ENCODE data around the gene EVI2A. TPM values are rescaled to one million over a fixed set of nuclear protein-coding genes. Genes with fewer than 3 reads are reported as not detected.
"Not testable (repeated sequence)": the region's sequence is repeated elsewhere in the genome, so short reads cannot be mapped to it uniquely, and the experiment has no call there.

EVI2A gene
- total RNA-seq, 2 experiments from 2014 or later, result 40.4 to 44.2 TPM

DNA sequence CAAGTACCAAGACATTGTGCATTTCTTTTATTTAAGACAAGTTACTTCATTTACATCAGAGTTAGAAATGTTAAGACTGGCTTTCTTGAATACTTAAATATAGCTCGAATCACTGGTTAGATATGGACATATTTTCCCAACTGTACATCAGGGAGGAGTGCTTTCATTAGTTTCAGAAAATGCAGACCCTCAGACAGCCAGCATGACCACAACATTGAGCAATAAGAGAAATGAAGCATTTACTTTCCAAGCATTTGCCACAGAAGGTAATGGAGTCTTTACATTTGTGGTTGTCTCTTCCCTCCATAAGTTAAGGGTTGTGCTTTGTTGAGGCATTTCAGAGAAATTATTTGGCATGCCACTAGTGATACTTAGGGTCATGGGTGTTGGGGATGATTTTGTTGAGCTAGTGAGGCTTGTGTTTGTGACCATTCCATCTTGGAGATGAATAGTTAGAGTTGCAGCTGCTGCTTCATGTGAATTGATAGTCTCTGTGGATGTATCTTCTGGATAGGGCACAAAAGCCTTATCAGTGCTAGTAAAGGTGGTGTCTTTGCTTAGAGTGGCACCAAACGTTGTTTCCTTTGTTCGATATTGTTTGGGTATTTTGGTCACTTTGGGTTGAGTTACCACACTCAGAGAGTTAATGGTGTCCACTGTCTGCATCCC, 26.5 kb downstream of the EVI2A start:
- POLR2A ChIA-PET, result interaction anchor here (0.6 to 0.7 kb wide), 2 partner anchors 9 to 181 kb away, joined by 3 to 4 read pairs; no protein-coding TSS in a partner anchor
- no peak overlapping the region for H3K27ac Mint-ChIP-seq
- no peak overlapping the region for H3K4me3 Mint-ChIP-seq
- peaks cover 3% of the 10 kb centered on the region for H3K36me3 Mint-ChIP-seq (ENCODE audit: low read depth)
- H3K27me3 Mint-ChIP-seq (ENCODE audit: low read depth), result no peaks in the 10 kb centered on the region
- DNase-seq (no peak), ATAC-seq (no peak)
- CTCF ChIA-PET, result no interaction called here
- no peaks in the 10 kb centered on the region for H3K9me3 Mint-ChIP-seq (ENCODE audit: insufficient read depth)
- H3K4me1 Mint-ChIP-seq (ENCODE audit: low read depth), result peaks cover 18% of the 10 kb centered on the region

DNA sequence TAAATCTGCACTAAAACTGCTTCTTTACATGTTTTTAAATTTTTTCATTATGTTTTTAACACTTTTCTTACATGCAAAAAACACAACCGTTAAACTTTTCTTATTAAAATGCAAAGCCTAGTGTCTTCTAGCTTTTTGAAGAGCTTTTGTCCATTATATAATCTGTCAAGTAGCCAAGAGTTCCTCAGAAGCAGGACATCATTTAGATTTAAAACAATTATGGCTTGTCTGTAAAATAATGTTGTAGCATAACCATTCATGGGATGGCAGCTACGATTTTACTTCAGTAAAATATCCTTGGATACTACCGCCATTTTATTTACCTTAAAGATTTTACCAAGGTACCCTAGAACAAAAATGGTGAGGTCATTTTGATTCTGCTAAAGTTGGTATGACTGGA, 27.2 kb downstream of the EVI2A start:
- CTCF ChIA-PET, result interaction anchor here (1.0 kb wide), 1 partner anchor 13 kb away, joined by 3 read pairs; no protein-coding TSS in a partner anchor
- POLR2A ChIA-PET, result no interaction called here
- Mint-ChIP-seq H3K27ac (no peak overlapping the region), H3K27me3 (ENCODE audit: low read depth) (no peaks in the 10 kb centered on the region), H3K4me1 (ENCODE audit: low read depth) (peaks cover 18% of the 10 kb centered on the region), H3K4me3 (no peak overlapping the region), H3K36me3 (ENCODE audit: low read depth) (peaks cover 3% of the 10 kb centered on the region), H3K9me3 (ENCODE audit: insufficient read depth) (no peaks in the 10 kb centered on the region)
- DNase-seq (no peak), ATAC-seq (no peak)

DNA sequence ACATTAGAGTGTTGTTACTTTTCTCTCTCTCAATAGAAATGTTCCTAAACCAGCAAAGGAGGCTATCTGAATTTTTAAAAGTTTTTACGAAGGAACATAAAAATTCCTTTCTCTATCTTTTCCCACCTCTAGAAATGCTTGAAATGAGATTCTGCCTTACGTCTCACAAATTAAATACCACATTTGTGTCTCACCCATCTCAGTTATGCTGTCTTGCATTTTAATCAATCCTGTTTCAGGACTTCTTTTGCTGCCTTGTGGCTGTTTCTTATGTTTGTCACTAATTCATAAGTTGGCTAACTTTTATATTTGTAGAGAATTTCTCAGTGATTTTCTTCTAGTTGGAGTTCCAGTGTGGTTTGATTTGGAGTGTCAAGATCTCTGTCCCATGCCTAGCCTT, 27.8 kb downstream of the EVI2A start:
- ChIA-PET POLR2A (no interaction called here), CTCF (interaction anchor here (1.0 kb wide), 1 partner anchor 13 kb away, joined by 3 read pairs; no protein-coding TSS in a partner anchor)
- no peaks in the 10 kb centered on the region for H3K9me3 Mint-ChIP-seq (ENCODE audit: insufficient read depth)
- DNase-seq, result no peak
- H3K27ac Mint-ChIP-seq, result no peak overlapping the region
- H3K36me3 Mint-ChIP-seq (ENCODE audit: low read depth), result peaks cover 3% of the 10 kb centered on the region
- ATAC-seq, result no peak
- H3K27me3 Mint-ChIP-seq (ENCODE audit: low read depth), result no peaks in the 10 kb centered on the region
- H3K4me1 Mint-ChIP-seq (ENCODE audit: low read depth), result peaks cover 18% of the 10 kb centered on the region
- no peak overlapping the region for H3K4me3 Mint-ChIP-seq

DNA sequence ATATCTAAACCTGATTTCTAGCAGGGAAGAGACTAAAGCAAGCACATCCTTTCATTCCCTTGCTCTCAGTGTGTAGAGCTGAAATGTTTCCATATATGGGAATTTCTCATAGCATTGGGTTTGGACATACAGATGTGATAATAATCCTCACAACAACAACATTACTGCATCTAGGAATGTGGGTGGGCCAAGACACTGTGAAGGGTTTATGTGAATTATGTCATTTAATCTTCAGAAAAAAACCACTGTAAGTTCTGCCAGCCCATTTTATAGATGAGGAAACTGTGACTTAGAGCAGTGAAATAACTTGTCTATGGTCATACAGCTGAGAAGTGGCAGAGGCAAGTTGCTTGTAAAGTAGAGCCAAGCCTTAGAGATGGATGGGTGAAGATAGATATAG, 29.6 kb downstream of the EVI2A start:
- POLR2A ChIA-PET, result no interaction called here
- Mint-ChIP-seq H3K4me1 (ENCODE audit: low read depth) (peaks cover 20% of the 10 kb centered on the region), H3K27me3 (ENCODE audit: low read depth) (no peaks in the 10 kb centered on the region), H3K4me3 (no peak overlapping the region), H3K27ac (no peak overlapping the region), H3K36me3 (ENCODE audit: low read depth) (peaks cover 10% of the 10 kb centered on the region), H3K9me3 (ENCODE audit: insufficient read depth) (no peaks in the 10 kb centered on the region)
- ATAC-seq (no peak), DNase-seq (no peak)
- CTCF ChIA-PET, result no interaction called here

GRCh38 chr17:31289790-31290189, 31.6 kb downstream of the EVI2A start:
- Mint-ChIP-seq H3K36me3 (ENCODE audit: low read depth) (peaks cover 10% of the 10 kb centered on the region), H3K4me3 (no peak overlapping the region), H3K4me1 (ENCODE audit: low read depth) (peaks cover 9% of the 10 kb centered on the region), H3K9me3 (ENCODE audit: insufficient read depth) (no peaks in the 10 kb centered on the region), H3K27ac (no peak overlapping the region), H3K27me3 (ENCODE audit: low read depth) (no peaks in the 10 kb centered on the region)
- ChIA-PET CTCF (no interaction called here), POLR2A (no interaction called here)
- no peak for DNase-seq
- no peak for ATAC-seq

- H3K4me1 Mint-ChIP-seq (ENCODE audit: low read depth); H3K9me3 Mint-ChIP-seq (ENCODE audit: insufficient read depth); H3K4me3 Mint-ChIP-seq; DNase-seq; ATAC-seq; H3K27ac Mint-ChIP-seq; CTCF ChIA-PET; H3K36me3 Mint-ChIP-seq (ENCODE audit: low read depth); H3K27me3 Mint-ChIP-seq (ENCODE audit: low read depth); POLR2A ChIA-PET: not testable (repeated sequence)
Observed at GRCh38 chr17:31287932-31288331, 33.5 kb downstream of the EVI2A start.

GRCh38 chr17:31286587-31286986, 34.8 kb downstream of the EVI2A start:
- DNase-seq (no peak), ATAC-seq (no peak)
- H3K4me1 Mint-ChIP-seq (ENCODE audit: low read depth), result peaks cover 8% of the 10 kb centered on the region
- no peaks in the 10 kb centered on the region for H3K27me3 Mint-ChIP-seq (ENCODE audit: low read depth)
- ChIA-PET CTCF (no interaction called here), POLR2A (no interaction called here)
- H3K27ac Mint-ChIP-seq, result no peak overlapping the region
- H3K36me3 Mint-ChIP-seq (ENCODE audit: low read depth), result peaks cover 7% of the 10 kb centered on the region
- H3K9me3 Mint-ChIP-seq (ENCODE audit: insufficient read depth), result no peaks in the 10 kb centered on the region
- H3K4me3 Mint-ChIP-seq, result no peak overlapping the region

GRCh38 chr17:31283841-31284240, 37.6 kb downstream of the EVI2A start:
- Mint-ChIP-seq H3K4me1 (ENCODE audit: low read depth) (peaks cover 2% of the 10 kb centered on the region), H3K9me3 (ENCODE audit: insufficient read depth) (no peaks in the 10 kb centered on the region), H3K4me3 (no peak overlapping the region), H3K36me3 (ENCODE audit: low read depth) (peaks cover 7% of the 10 kb centered on the region), H3K27ac (no peak overlapping the region), H3K27me3 (ENCODE audit: low read depth) (no peaks in the 10 kb centered on the region)
- DNase-seq (no peak), ATAC-seq (no peak)
- ChIA-PET CTCF (no interaction called here), POLR2A (no interaction called here)

GRCh38 chr17:31281061-31281460, 40.4 kb downstream of the EVI2A start:
- no peaks in the 10 kb centered on the region for H3K36me3 Mint-ChIP-seq (ENCODE audit: low read depth)
- H3K9me3 Mint-ChIP-seq (ENCODE audit: insufficient read depth), result no peaks in the 10 kb centered on the region
- no peak overlapping the region for H3K27ac Mint-ChIP-seq
- DNase-seq (no peak), ATAC-seq (no peak)
- no peaks in the 10 kb centered on the region for H3K27me3 Mint-ChIP-seq (ENCODE audit: low read depth)
- no peak overlapping the region for H3K4me3 Mint-ChIP-seq
- ChIA-PET CTCF (no interaction called here), POLR2A (no interaction called here)
- H3K4me1 Mint-ChIP-seq (ENCODE audit: low read depth), result no peaks in the 10 kb centered on the region

DNA sequence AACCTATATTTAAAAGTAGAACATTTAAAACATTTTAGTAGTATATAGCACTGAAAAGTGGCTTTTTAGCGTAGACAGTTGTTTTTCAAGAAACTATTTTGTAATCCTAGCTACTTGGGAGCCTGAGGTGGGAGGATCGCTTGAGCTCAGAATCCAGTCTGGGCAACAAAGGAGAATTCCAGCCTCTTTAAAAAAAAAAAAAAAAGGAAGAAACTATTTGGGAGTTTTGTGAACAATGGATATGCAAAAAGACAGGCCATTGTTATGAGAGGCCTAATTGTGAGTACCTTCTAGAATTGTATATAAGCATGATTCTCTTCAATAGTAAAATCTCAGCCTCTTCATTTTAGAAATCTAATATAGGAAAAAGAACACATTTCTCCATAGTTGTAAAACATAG, 42.0 kb downstream of the EVI2A start:
- H3K4me3 Mint-ChIP-seq, result no peak overlapping the region

GRCh38 chr17:31275116-31275515, 46.3 kb downstream of the EVI2A start:
- Mint-ChIP-seq H3K27ac (no peak overlapping the region), H3K9me3 (ENCODE audit: insufficient read depth) (no peaks in the 10 kb centered on the region), H3K36me3 (ENCODE audit: low read depth) (peaks cover 7% of the 10 kb centered on the region), H3K4me1 (ENCODE audit: low read depth) (no peaks in the 10 kb centered on the region), H3K27me3 (ENCODE audit: low read depth) (no peaks in the 10 kb centered on the region), H3K4me3 (no peak overlapping the region)
- ChIA-PET POLR2A (no interaction called here), CTCF (no interaction called here)
- no peak for ATAC-seq
- no peak for DNase-seq

More for the DNA sequence above, 42.0 kb downstream of the EVI2A start:
- CTCF ChIA-PET, result interaction anchor here (1.2 to 2.1 kb wide), 2 partner anchors 13 to 94 kb away, joined by 4 to 5 read pairs; no protein-coding TSS in a partner anchor
- Mint-ChIP-seq H3K9me3 (ENCODE audit: insufficient read depth) (no peaks in the 10 kb centered on the region), H3K4me1 (ENCODE audit: low read depth) (no peaks in the 10 kb centered on the region), H3K27ac (no peak overlapping the region), H3K27me3 (ENCODE audit: low read depth) (no peaks in the 10 kb centered on the region), H3K36me3 (ENCODE audit: low read depth) (peaks cover 1% of the 10 kb centered on the region)
- no peak for DNase-seq
- POLR2A ChIA-PET, result no interaction called here
- ATAC-seq, result no peak

GRCh38 chr17:31274252-31274651, 47.2 kb downstream of the EVI2A start:
- DNase-seq (no peak), ATAC-seq (no peak)
- H3K27ac Mint-ChIP-seq, result no peak overlapping the region
- no peak overlapping the region for H3K4me3 Mint-ChIP-seq
- ChIA-PET CTCF (no interaction called here), POLR2A (no interaction called here)
- no peaks in the 10 kb centered on the region for H3K9me3 Mint-ChIP-seq (ENCODE audit: insufficient read depth)
- no peaks in the 10 kb centered on the region for H3K4me1 Mint-ChIP-seq (ENCODE audit: low read depth)
- H3K27me3 Mint-ChIP-seq (ENCODE audit: low read depth), result no peaks in the 10 kb centered on the region
- peaks cover 7% of the 10 kb centered on the region for H3K36me3 Mint-ChIP-seq (ENCODE audit: low read depth)

- Mint-ChIP-seq H3K36me3 (ENCODE audit: low read depth) (peaks cover 7% of the 10 kb centered on the region), H3K9me3 (ENCODE audit: insufficient read depth) (no peaks in the 10 kb centered on the region), H3K27me3 (ENCODE audit: low read depth) (no peaks in the 10 kb centered on the region), H3K4me3 (no peak overlapping the region), H3K4me1 (ENCODE audit: low read depth) (no peaks in the 10 kb centered on the region), H3K27ac (no peak overlapping the region)
- DNase-seq (no peak), ATAC-seq (no peak)
- POLR2A ChIA-PET, result no interaction called here
- CTCF ChIA-PET, result no interaction called here
Observed at GRCh38 chr17:31273516-31273915, 47.9 kb downstream of the EVI2A start.
